T47D (cell line): ENCODE data around the gene MIEF1.

Experiments
- DNase-seq, 2 experiments: peaks; one replicate each; pipeline versions ENCODE4 v3.0.0 to v3.0.0-alpha.2; 2011 to 2012; ENCODE audit warnings: low read depth in 1 of 2, low spot score in 1 of 2
- JUND ChIP-seq: IDR thresholded peaks from 2 replicates; pipeline ENCODE4 v1.6.1; 2012; ENCODE audit warnings: low read depth
- in situ Hi-C: cut with HindIII; loops from 2 replicates; pipeline ENCODE4 v1.10.0; 2016; ENCODE audit warnings: low sequenced_read_pairs, low pct_unique_long_range_greater_than_20kb

Gene MIEF1

DNA sequence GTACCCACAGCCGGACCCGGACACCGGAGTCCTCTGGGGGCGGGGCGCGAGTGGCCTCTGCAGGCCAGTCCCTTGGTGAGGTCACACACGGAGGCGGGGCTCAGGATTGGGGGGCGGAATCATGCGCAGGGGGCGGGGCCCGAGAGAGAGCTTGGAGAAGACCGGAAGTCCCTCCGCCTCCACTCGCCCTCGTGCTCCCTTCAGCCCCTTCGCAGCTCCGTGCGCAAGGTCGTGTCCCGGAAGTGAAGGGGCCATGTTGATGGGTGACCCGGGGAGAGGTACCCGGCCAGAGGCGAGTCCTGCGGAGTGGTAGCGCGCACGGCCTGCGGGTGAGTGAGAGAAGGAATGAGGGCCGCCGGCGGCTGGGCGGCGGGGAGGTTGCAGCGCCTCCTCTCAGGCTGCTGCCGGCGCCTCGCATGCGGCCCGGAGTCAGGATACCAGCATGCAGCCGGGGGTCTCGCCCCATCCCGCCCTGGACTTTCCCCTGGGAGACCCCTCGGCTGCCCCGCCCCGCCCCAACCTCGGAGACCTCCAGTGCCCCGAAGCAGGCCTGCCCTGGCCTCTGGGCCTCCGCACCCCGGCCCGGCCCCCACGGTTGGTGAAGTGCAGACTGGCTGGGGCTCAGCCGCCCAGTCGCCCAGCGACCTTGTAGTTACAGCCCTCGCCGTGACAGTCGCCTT is at the start of gene MIEF1:
Gene MIEF1 (plus strand): TSS at position 182 of the 680 bp plus-strand sequence. CDS start 9,005 bp downstream, outside the sequence.
- DNase-seq: peak; percentile 70 to 95
- no peak for TF ChIP-seq JUND
- in situ Hi-C loops: no loop called here

DNA sequence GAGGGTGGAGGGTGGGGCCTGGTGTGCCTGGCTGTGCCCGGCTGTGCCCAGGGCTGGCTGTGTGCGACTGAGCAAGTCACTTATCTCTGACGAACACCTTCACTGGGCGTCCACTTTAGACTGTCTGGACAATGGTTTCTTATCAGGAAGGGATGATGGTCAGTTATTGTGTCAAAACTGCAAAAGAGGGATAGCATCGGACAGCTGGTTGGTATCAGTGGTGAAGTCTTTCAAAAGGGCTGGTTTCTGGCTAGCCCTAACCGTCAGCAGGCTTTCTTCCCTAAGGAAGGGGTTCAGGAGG is 49.4 kb upstream of the MIEF1 start:
- in situ Hi-C loops: no loop called here
- DNase-seq: no peak
- TF ChIP-seq JUND: no peak

DNA sequence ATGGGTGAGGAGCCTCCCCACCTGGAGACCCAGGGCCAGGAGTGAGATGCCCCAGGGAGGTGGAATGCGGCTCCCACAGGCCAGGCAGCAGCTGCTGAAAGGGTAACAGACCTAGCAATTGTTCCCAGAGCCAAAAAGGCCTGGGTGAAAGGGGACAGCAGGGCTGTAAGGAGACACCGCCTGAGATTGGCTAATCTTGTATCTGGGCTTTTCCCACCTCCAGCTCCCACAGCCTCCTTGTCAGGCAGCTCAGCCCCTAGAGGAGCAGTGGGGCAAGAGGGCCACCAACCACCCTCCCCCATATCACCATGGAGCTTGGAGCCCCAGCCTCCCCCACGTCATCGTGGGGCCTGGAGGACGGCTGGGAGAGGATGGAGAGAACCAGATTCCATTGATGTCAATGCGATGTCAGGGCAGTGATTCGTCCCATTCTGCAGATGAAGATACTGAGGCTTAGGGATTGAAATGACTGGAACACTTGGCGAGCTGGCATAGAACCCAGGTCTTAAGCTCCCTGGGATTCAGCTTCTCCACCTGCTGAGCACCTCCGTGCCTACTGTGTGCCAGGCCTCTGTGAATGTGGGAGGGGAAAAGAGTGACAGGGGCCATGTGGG is 48.2 kb upstream of the MIEF1 start:
- no peak for DNase-seq
- in situ Hi-C loops: no loop called here
- no peak for TF ChIP-seq JUND

DNA sequence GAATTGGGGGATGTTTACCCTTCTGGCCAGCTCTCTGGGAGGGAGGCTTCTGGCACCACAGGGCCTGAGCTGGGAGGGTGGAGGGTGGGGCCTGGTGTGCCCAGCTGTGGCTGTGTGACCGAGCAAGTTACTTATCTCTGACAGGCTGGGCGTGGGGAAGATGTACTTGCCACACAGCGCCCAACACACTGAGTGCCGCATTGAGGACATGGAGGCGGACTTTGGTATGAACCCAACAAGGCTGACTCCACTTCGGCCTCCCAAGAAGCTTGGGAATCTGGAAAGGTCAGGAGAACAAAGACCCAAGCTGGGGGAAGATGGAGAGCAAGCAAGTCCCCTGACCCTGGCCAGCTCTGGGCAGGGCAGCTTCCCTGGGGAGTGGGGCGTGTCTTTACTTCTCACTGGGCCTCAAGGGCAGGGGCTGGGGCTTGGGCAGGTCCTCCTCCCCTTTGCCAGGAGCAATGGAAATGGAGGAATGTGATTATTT is 47.7 kb upstream of the MIEF1 start:
- in situ Hi-C loops: no loop called here

DNA sequence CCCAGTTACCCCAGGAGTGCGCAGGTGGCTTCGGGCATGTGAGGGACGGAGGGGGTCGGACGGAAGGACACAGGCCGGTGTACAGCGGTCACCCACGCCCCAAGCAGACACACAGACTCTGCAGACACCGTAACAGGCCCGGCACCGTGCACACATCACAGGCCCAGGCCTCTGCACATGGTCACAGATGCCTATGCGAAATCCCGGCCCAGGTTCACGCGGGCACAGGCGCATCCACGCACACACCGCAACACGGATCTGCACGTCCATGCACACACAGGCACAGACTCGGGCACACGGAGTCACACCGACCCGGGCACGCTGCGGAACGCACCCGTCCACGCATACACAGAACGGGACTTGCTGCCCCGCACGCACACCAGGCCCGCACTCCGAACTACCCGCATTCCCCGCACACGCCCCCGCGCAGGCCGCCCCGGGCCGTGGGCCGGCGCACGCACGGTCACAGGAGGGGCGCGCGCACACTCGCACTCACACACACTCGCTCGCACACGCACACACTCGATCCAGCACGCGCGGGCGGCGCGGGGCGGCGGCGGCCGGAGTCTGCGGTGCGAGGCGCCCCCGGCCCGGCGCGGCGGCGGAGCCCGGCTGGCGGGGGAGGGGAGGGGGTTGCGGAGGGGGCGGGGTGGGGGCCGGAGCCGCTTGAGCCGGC is 45.4 kb upstream of the MIEF1 start, which contains the start of gene MGAT3:
Gene MGAT3 (plus strand): TSS at position 491 of the 676 bp plus-strand sequence. CDS start 30,336 bp downstream, outside the sequence.
- TF ChIP-seq JUND: no peak
- in situ Hi-C loops: no loop called here
- DNase-seq: no peak

More for the DNA sequence above, 47.7 kb upstream of the MIEF1 start:
- no peak for DNase-seq
- TF ChIP-seq JUND: no peak

DNA sequence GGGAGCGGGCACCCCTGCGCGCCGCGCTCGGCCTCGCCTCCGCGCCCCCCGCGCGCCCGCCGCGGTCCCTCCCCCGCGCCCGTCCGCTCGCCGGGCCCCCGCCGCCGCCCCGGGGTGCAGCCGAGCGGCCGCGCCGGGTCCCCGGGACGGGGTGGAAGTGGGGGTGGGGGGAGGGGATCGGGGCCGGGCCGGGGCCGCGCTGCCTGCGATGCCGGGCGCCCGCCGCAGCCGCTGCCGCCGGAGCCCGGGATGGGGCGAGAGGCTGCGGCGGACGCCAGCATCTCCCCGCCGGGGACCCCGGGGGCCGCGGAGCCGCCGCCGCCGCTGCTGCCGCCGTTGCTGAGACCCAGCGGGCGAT is 44.9 kb upstream of the MIEF1 start:
- no peak for TF ChIP-seq JUND
- DNase-seq: no peak
- in situ Hi-C loops: no loop called here

DNA sequence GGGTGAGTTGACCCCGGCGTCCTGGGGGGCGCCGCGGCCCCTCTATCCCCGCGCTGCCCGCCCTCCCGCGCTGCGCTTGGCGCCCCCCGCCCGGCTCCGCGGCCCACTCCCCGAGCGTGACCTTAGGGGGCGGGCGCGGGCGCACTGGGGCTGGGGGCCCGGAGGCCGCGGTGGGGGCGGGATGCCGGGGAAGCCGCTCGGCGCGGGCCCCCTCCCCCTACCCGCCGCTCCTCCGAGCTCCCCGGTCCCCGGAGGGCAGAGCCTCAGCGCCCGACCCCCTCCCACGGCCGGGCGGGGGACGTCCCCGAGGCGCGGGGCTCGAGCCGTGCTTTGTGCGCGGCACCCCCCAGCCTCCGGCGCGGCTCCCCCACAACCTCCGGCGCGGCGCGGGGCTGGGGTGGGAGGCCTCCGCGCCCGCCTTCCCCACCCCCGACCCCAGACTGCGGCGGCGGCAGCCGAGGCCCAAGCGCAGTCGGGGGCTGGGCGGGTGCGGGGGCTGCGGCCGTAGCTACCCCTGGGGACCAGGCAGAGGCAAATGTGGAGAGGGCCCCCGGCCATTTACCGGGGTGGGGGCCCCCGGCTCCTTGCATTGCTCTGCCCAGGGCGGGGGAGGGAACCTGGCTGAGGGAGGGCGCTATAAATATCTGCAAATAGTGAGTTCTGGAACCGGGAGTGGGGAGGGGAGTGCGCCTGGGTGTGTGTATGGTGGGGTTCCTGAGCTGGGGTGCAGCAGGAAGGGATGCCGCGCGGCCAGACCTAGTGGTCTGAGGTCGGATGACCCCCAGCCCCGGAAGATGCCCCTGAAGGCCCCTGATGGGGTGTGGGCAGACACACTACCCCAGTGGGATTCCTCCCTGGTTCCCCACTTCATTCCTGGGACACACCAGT is 44.3 kb upstream of the MIEF1 start:
- no peak for DNase-seq
- TF ChIP-seq JUND: no peak
- in situ Hi-C loops: no loop called here

DNA sequence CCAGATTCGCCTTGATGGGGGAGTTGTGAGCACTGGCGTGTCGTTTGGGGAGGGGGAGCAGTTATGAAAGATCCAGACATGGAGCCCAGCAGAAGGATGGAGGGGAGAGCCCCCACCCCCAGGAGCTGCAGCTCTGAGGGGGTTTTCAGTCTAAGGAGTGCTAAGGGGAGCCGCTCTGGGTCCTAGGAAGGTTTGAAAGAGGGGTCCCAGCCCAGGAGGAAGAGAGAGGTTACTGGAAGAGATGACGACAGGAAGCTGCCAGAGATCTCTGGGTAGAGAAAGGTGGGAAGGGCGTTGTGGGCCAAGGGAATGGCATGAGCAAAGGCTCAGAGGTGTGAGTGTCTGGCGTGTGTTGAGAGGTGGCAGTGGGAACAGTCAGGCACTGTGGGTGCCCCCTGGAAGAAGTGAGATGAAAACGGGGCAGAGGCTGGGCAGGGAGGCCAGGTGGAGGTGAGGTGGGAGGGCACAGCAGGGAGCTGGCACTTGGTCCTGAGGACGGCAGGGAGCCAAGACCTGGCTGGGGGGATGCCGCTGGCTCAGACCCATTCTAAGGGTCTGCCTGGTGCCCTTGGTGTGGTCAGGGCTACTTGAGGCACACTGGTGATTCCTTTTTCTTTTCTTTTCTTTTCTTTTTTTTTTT is 43.5 kb upstream of the MIEF1 start:
- in situ Hi-C loops: no loop called here
- DNase-seq: no peak
- no peak for TF ChIP-seq JUND

DNA sequence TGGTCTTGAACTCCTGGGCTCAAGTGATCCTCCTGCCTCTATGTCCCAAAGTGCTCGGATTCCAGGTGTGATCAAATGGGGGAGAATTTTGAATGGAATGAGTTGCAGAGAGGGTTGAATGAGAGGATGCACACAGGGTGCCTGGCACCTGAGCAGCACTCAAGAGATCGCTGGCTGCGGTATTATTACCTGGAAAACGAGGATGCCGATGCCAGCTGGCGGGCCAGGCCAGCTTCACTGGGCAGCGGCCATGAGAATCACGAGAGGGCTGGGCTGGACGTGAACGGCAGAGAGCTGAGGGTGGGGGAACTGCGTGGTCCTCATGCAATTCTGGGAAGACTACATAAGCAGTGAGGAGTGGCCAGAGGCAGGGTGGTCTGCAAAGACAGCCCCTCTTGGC is 42.4 kb upstream of the MIEF1 start:
- in situ Hi-C loops: no loop called here
- no peak for TF ChIP-seq JUND
- DNase-seq: no peak

DNA sequence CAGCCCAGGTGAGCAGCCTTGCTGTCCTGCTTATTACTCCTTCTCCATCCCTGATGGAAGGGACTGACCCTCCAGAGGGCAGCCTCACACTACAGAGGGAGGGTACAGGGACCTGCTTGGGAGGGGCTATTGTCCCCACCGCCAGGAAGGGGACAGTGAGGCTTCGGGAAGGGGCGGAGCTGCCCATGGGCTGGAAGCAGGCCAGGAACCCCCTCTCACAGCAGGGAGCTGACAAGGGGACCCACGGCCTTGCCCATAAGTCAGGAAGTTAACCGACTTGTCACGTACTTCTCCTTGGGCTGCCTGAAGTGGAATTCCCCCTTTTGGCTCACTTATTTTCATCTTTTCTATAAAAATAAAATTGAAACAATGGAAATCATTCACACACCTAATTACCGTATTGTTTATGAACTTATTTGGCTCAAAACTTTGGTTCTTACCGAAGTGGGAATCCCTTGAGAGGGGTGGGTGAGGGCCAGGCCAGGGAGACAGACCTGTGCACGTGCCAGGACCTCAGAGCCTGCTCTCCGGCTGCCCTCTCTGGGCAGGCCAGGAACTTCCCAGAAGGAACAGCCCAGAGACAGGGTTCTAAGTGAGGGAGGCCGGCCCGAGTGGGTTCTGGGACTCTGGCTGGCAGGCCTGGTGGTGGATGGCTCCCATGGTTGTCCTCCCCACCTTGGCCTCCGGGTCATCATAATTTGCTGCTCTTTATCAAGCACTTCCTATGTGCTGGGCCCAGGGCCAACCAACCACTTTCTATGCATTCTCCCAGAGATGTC is 39.5 kb upstream of the MIEF1 start:
- in situ Hi-C loops: no loop called here

DNA sequence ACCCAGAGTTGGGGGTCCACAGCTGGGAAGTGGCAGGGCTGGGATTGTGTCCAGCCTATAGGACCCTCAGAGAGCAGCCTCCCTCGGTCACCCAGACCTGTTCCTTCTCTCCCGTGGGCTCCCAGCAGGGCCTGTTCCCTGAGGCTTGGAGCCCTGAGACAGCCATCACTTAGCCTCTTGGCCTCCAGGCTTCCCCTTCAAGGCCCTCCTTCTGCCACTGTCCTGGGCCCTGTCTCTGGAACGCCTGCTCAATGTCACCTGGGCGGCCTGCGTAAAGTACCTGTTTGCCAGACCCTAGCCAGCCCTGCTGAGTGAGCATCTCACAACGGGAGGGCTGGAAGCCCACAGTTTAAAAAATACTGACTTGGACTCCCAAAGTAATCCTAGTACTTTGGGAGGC is 38.8 kb upstream of the MIEF1 start:
- no peak for DNase-seq
- no peak for TF ChIP-seq JUND
- in situ Hi-C loops: no loop called here

More for the DNA sequence above, 39.5 kb upstream of the MIEF1 start:
- no peak for TF ChIP-seq JUND
- DNase-seq: no peak
